Lung (tissue), 13 donors: Measurements from ENCODE around the gene CYLC2. TPM values are rescaled to one million over a fixed set of nuclear protein-coding genes. Genes with fewer than 3 reads are reported as not detected.

Experiments used
- ATAC-seq: fragments of 200-7000 bp; cut with Tn5 transposase; one replicate; pipeline ENCODE4 v1.9.1; 2020; ENCODE audit warnings: moderate number of reproducible peaks; ENCODE audit not compliant: insufficient read depth, low FRiP score
- DNase-seq, 3 donors: peaks; one replicate each; pipeline ENCODE4 v3.0.0-alpha.2; 2013 to 2017
- H3K27ac ChIP-seq, 2 donors: one replicate each; pipeline ENCODE4 v1.5.1; 2013; ENCODE audit warnings: mild to moderate bottlenecking in 2 of 2, moderate library complexity in 2 of 2, control low read depth in 1 of 2, inconsistent platforms in 1 of 2, low read depth in 1 of 2, low read length in 1 of 2
- H3K27me3 ChIP-seq, 3 donors: one replicate each; pipeline ENCODE4 v1.5.1; 2013; ENCODE audit warnings: low read length in 2 of 3; ENCODE audit not compliant: control insufficient read depth in 3 of 3, insufficient read depth in 3 of 3
- H3K36me3 ChIP-seq, 4 donors: one replicate each; pipeline ENCODE4 v1.5.1; 2013; ENCODE audit warnings: low read length in 4 of 4, mild to moderate bottlenecking in 1 of 4, moderate library complexity in 1 of 4; ENCODE audit not compliant: control insufficient read depth in 4 of 4, insufficient read depth in 4 of 4
- H3K4me1 ChIP-seq, 5 donors: one replicate each; pipeline ENCODE4 v1.5.1; 2013; ENCODE audit warnings: low read length in 5 of 5, mild to moderate bottlenecking in 2 of 5, moderate library complexity in 1 of 5; ENCODE audit not compliant: control insufficient read depth in 5 of 5, insufficient read depth in 5 of 5
- H3K4me3 ChIP-seq: one replicate; pipeline ENCODE4 v1.5.1; 2013; ENCODE audit warnings: mild to moderate bottlenecking, control low read depth, moderate library complexity
- H3K9ac ChIP-seq, 2 donors: one replicate each; pipeline ENCODE4 v1.5.1; 2013; ENCODE audit warnings: low read length in 2 of 2, control low read depth in 1 of 2; ENCODE audit not compliant: insufficient read depth in 1 of 2
- H3K9me3 ChIP-seq, 4 donors: one replicate each; pipeline ENCODE4 v1.5.1; 2013; ENCODE audit warnings: low read length in 3 of 4, mild to moderate bottlenecking in 1 of 4, moderate library complexity in 1 of 4; ENCODE audit not compliant: control insufficient read depth in 4 of 4, insufficient read depth in 3 of 4
- WGBS, 2 donors: extraction: QIAGEN DNeasy Blood & Tissue Kit; methylation state at CpG; one replicate each; pipeline ENCODE4 v1.1.7; 2013; 5-methylcytosine and 5-hydroxymethylcytosine counted together
- polyA plus RNA-seq, 2 donors: library from polyadenylated mRNA; stranded (reverse); fragments of 200-250 nt; gene quantifications; one replicate each; pipeline ENCODE4 v1.2.1, GENCODE V29; 2013
- small RNA-seq: library from RNA; depleted of rRNA; stranded (forward); fragments of <200 nt; gene quantifications from one replicate; pipeline ENCODE3, GENCODE V24; 2014; ENCODE audit warnings: low replicate concordance
- total RNA-seq, 2 donors: library from RNA; depleted of rRNA in 1 of 2; stranded (reverse); fragments of >200 nt in 1 of 2; gene quantifications; one replicate each; pipeline ENCODE4 v1.2.1, GENCODE V29; 2014 to 2021
- TF ChIP-seq, protein P1 (sequence below): IDR thresholded peaks from 2 replicates; pipeline ENCODE4 v1.5.1; 2012; ENCODE audit warnings: mild to moderate bottlenecking; ENCODE audit errors: control extremely low read depth, extremely low read depth
- donor health status: control.
- donor health status: control.
- donor health status: Bipolar disorder and iron deficiency.
- donor health status: healthy.
- donor health status: DM: yes; HTN: yes; CAD: no.

CYLC2 gene
- total and polyA plus RNA-seq, 4 donors, result not detected

DNA sequence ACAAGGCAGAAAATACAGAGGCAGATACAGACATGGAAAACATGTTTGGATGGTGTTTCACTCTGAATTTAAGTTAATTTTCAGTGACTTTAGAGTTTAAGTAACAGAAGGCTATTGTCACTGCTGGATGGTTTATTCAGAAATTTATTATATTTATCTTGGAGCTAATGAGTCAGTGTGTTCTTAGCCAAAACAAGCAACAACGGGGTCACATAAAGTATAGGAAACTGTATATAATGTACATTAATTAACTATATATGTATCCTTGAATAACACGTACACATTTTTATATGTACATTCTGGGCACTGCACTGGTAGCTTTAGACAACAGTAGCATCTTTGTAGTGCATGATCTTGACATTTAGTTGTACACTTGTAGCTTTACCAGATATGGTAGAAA is 30.7 kb downstream of the CYLC2 start:
- TF ChIP-seq, protein P1, sequence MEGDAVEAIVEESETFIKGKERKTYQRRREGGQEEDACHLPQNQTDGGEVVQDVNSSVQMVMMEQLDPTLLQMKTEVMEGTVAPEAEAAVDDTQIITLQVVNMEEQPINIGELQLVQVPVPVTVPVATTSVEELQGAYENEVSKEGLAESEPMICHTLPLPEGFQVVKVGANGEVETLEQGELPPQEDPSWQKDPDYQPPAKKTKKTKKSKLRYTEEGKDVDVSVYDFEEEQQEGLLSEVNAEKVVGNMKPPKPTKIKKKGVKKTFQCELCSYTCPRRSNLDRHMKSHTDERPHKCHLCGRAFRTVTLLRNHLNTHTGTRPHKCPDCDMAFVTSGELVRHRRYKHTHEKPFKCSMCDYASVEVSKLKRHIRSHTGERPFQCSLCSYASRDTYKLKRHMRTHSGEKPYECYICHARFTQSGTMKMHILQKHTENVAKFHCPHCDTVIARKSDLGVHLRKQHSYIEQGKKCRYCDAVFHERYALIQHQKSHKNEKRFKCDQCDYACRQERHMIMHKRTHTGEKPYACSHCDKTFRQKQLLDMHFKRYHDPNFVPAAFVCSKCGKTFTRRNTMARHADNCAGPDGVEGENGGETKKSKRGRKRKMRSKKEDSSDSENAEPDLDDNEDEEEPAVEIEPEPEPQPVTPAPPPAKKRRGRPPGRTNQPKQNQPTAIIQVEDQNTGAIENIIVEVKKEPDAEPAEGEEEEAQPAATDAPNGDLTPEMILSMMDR, result no peak
- DNase-seq (no peak), ATAC-seq (no peak)
- Histone ChIP-seq H3K27me3 (no peaks in the 10 kb centered on the region), H3K4me3 (no peak overlapping the region), H3K36me3 (no peaks in the 10 kb centered on the region), H3K27ac (no peak overlapping the region), H3K4me1 (no peaks in the 10 kb centered on the region), H3K9me3 (peaks cover 0 to 2% (median 0%) of the 10 kb centered on the region in 4 donors), H3K9ac (no peak overlapping the region)
- 73 to 94% methylated on average over 2 of the region's 2 CpGs for WGBS, 2 donors

DNA sequence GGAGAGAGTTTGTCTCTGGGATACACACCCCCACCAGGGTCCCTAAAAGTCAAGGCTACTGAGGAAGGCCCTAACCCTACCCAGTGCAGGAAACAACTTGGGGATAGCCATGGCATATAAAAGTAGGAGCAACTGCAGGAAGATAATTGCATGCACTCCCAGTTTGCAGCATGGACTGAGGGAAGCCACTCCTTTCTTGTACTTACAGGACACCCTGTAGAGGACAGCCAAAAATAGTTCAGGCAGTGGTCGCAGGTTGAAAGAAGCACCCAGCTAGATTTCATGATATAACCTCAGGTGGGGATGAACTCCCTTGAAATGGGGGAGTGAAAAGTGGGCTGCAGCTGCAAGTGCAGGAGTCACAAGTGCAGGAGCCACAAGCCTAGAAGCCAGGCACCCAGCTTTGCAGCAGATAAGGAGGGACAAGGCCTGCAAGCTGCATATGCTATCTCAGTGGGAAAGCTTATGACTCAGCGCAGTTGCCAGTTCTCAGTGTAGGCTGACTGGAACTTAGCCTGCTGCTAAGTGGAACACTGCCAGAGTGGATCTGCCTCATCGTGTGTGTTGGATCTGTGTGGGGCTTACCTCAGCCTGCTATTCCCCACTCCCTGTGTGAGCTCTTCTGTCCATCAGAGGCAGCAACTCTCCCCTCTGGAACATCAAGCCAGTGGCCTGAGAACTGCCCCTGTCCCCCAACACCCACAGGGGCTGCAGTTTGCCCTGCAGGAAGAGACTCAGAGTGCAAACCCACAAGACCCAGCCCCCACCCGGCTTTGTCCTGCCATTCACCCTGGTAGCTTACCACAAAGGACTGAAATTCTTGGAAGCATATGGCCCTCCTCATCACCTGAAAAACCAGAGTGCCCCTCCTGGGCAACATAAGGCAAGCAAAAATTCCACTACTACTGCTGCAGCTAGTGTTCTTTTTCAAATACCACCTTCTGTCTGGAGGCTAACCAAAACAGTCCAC is 42.7 kb downstream of the CYLC2 start:
- no peak for ATAC-seq
- Histone ChIP-seq H3K4me3 (no peak overlapping the region), H3K27me3 (no peaks in the 10 kb centered on the region), H3K9ac (no peak overlapping the region), H3K36me3 (no peaks in the 10 kb centered on the region), H3K9me3 (peaks cover 0 to 8% (median 3%) of the 10 kb centered on the region in 4 donors), H3K27ac (no peak overlapping the region), H3K4me1 (no peaks in the 10 kb centered on the region)
- DNase-seq, result no peak
- 84 to 85% methylated on average over 4 of the region's 4 CpGs for WGBS, 2 donors
- TF ChIP-seq, protein P1, result no peak

DNA sequence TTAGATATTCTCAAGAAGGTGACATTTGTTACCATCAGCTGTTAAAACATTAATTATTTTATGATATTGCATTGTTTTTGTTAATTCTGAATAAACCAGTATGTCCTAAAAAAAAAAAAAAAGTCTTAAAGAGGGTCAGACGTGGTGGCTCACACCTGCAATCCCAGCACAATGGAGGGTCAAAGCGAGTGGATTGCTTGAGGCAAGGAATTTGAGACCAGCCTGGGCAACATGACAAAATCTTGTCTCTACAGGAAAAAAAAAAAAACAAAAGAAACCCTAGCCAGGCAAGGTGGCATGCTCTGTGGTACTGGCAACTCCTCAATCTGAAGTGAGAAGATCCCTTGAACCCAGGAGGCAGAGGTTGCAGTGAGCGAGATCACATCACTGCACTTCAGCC is 46.8 kb downstream of the CYLC2 start:
- no peak overlapping the region for H3K9ac ChIP-seq
- no peaks in the 10 kb centered on the region for H3K27me3 ChIP-seq
- DNase-seq (no peak), ATAC-seq (no peak)
- WGBS, 2 donors, result 68 to 73% methylated on average over 3 of the region's 3 CpGs
- no peak overlapping the region for H3K4me3 ChIP-seq
- TF ChIP-seq, protein P1, result no peak
- H3K9me3 ChIP-seq, result peaks cover 0 to 8% (median 3%) of the 10 kb centered on the region in 4 donors
- H3K36me3 ChIP-seq, result no peaks in the 10 kb centered on the region
- H3K4me1 ChIP-seq, result no peaks in the 10 kb centered on the region
- H3K27ac ChIP-seq, result no peak overlapping the region

Small RNA genes lying within 50 kb of the gene (small RNA-seq; reads per million reads assigned to genes)
- gene AL589823.1, result not detected
